ENCODE results near the gene CCM2L. TPM values are rescaled to one million over a fixed set of nuclear protein-coding genes. Genes with fewer than 3 reads are reported as not detected.
A peak's percentile ranks its signal among the peaks of the same experiment; 100 is the strongest.

The CCM2L gene
- polyA plus RNA-seq, 4 donors = 0.22 to 7.5 (median 1.5) TPM

- H3K4me3 ChIP-seq (ENCODE audit: low read depth in 1 of 3, low read length in 3 of 3) = peak overlapping the region in 1 of 3 donors; percentile 61
- 6 to 14% (median 12%) methylated on average over 15 to 28 of the region's 35 CpGs for WGBS, 3 donors
- H3K27me3 ChIP-seq (ENCODE audit: control insufficient read depth in 3 of 3, insufficient read depth in 3 of 3, low read length in 3 of 3) = peaks cover 0 to 41% (median 26%) of the 10 kb centered on the region in 3 donors
- DNase-seq (peak; percentile 62 to 76), FAIRE-seq (no peak)
- no peaks in the 10 kb centered on the region for H3K36me3 ChIP-seq (ENCODE audit: control insufficient read depth in 3 of 3, insufficient read depth in 2 of 3, low read depth in 1 of 3, low read length in 3 of 3)
- H3K9me3 ChIP-seq (ENCODE audit: control insufficient read depth in 2 of 2, insufficient read depth in 1 of 2, low read depth in 1 of 2, low read length in 1 of 2) = no peaks in the 10 kb centered on the region
- no peak overlapping the region for H3K27ac ChIP-seq (ENCODE audit: low read depth in 1 of 3, low read length in 2 of 3)
- peaks cover 0 to 5% (median 4%) of the 10 kb centered on the region in 3 donors for H3K4me1 ChIP-seq (ENCODE audit: control insufficient read depth in 3 of 3, insufficient read depth in 2 of 3, low read depth in 1 of 3, low read length in 2 of 3)
These were observed 7.5 kb downstream of the CCM2L start for GRCh38 chr20:32017711-32018251.

DNA sequence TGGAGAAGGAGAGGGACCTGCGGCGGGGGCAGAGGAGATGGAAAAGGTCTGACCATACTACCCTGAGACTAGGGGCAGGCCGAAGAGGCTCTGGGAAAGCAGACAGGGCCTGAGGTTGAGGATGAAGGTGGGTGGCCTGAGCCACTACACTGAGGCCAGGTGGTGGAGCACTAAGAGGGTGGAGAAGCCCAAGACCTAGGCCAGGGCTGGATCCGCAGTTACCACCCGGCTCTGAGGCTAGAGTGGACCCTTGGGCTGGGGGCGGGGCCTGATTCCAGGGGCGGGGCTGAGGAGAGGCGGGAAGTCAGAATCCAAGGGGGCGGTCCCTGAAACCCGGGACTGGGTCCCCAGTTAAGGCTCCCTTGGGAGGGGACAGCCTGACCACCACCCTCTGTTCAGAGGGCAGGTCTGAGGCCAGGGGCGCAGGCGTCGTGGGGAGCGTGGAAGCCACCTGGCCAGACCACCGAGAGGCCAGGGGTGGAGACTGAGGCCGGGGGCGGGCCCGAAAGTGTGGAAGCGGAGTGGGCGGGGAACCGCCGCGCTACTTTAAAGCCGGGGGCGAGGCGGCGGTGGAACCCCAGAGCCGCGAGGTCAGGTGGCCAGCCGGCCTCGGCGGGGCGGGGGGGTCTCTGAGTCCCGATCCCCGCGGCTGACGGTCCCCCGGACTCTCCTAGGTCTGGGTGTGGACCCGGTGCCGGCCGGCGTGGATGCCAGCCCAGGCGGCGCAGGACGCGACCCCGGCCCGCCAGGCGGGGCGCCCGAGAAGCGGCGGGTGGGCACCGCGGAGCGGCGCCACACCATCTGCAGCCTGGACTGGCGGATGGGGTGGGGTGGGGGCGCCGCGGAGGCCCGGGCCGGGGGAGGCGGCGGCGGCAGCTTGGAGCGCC is 8.3 kb downstream of the CCM2L start:
- Histone ChIP-seq H3K4me3 (ENCODE audit: low read depth in 1 of 3, low read length in 3 of 3) (peak overlapping the region; percentile 50 to 61 (median 51)), H3K27ac (ENCODE audit: low read depth in 1 of 3, low read length in 2 of 3) (peak overlapping the region in 1 of 3 donors; percentile 9), H3K4me1 (ENCODE audit: control insufficient read depth in 3 of 3, insufficient read depth in 2 of 3, low read depth in 1 of 3, low read length in 2 of 3) (peaks cover 0 to 5% (median 4%) of the 10 kb centered on the region in 3 donors), H3K27me3 (ENCODE audit: control insufficient read depth in 3 of 3, insufficient read depth in 3 of 3, low read length in 3 of 3) (peaks cover 0 to 42% (median 29%) of the 10 kb centered on the region in 3 donors), H3K36me3 (ENCODE audit: control insufficient read depth in 3 of 3, insufficient read depth in 2 of 3, low read depth in 1 of 3, low read length in 3 of 3) (no peaks in the 10 kb centered on the region), H3K9me3 (ENCODE audit: control insufficient read depth in 2 of 2, insufficient read depth in 1 of 2, low read depth in 1 of 2, low read length in 1 of 2) (no peaks in the 10 kb centered on the region)
- 0 to 2% (median 1%) methylated on average over 35 to 67 of the region's 67 CpGs for WGBS, 3 donors
- DNase-seq = peak; percentile 55 to 83
- FAIRE-seq = no peak

GRCh38 chr20:32019156-32019510 is 8.9 kb downstream of the CCM2L start:
- Histone ChIP-seq H3K4me1 (ENCODE audit: control insufficient read depth in 3 of 3, insufficient read depth in 2 of 3, low read depth in 1 of 3, low read length in 2 of 3) (peaks cover 0 to 5% (median 4%) of the 10 kb centered on the region in 3 donors), H3K27me3 (ENCODE audit: control insufficient read depth in 3 of 3, insufficient read depth in 3 of 3, low read length in 3 of 3) (peaks cover 0 to 42% (median 29%) of the 10 kb centered on the region in 3 donors)
- peak in 1 of 2 donors; percentile 42 for DNase-seq

DNA sequence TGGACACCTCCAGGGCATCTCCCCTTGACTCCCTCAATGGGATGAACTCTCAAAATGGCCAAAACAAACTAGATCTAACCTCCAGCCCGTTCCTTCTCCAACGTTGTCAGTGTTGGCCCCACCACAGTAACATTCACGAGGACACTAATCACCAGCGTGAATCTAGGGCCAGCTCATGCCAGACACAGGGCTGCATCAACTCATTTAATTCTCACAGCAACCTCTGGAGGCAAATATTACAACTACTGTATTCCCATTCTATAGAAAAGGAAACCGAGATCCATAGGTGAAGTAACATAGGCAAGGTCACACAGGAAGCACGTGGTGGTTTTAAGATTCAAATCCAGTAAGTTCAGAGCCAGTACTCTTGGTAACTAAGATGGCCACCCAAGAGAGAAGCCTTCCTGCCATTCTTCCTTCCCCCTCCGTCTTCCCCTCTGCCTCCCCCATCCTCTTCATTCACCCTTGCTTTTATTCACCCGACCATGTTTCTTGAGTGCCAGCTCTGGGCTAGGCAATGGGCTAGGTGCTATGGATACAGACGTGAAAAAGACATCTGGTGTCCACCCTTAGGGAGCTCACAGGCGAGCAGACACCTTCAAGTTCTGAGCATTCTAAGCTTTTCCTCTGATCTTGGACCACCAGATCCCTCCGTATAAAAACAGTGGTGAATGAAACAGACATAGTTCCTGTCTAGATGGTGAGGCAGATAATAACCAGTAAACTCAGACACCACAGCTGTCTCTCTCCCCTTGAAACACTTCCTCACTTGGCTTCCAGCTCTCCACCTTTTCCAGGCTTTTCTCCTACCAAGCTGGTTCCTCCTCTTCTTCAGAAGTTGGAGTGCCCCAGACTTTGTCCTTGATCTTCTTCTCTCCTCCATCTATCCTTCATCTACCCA is 9.6 kb downstream of the CCM2L start:
- H3K27ac ChIP-seq (ENCODE audit: low read depth in 1 of 3, low read length in 2 of 3) = no peak overlapping the region
- H3K9me3 ChIP-seq (ENCODE audit: control insufficient read depth in 2 of 2, insufficient read depth in 1 of 2, low read depth in 1 of 2, low read length in 1 of 2) = no peaks in the 10 kb centered on the region
- H3K27me3 ChIP-seq (ENCODE audit: control insufficient read depth in 3 of 3, insufficient read depth in 3 of 3, low read length in 3 of 3) = peaks cover 0 to 40% (median 29%) of the 10 kb centered on the region in 3 donors
- no peak overlapping the region for H3K4me3 ChIP-seq (ENCODE audit: low read depth in 1 of 3, low read length in 3 of 3)
- no peak for FAIRE-seq
- H3K4me1 ChIP-seq (ENCODE audit: control insufficient read depth in 3 of 3, insufficient read depth in 2 of 3, low read depth in 1 of 3, low read length in 2 of 3) = peaks cover 0 to 5% (median 4%) of the 10 kb centered on the region in 3 donors
- no peaks in the 10 kb centered on the region for H3K36me3 ChIP-seq (ENCODE audit: control insufficient read depth in 3 of 3, insufficient read depth in 2 of 3, low read depth in 1 of 3, low read length in 3 of 3)
- WGBS, 3 donors = 26 to 36% (median 28%) methylated on average over 11 of the region's 11 CpGs
- DNase-seq = no peak

More at GRCh38 chr20:32019156-32019510, 8.9 kb downstream of the CCM2L start:
- no peak for FAIRE-seq
- Histone ChIP-seq H3K27ac (ENCODE audit: low read depth in 1 of 3, low read length in 2 of 3) (no peak overlapping the region), H3K36me3 (ENCODE audit: control insufficient read depth in 3 of 3, insufficient read depth in 2 of 3, low read depth in 1 of 3, low read length in 3 of 3) (no peaks in the 10 kb centered on the region), H3K9me3 (ENCODE audit: control insufficient read depth in 2 of 2, insufficient read depth in 1 of 2, low read depth in 1 of 2, low read length in 1 of 2) (no peaks in the 10 kb centered on the region), H3K4me3 (ENCODE audit: low read depth in 1 of 3, low read length in 3 of 3) (peak overlapping the region in 2 of 3 donors; percentile 50 to 61)
- WGBS, 3 donors = 1 to 3% (median 2%) methylated on average over 8 to 42 of the region's 42 CpGs

- DNase-seq (no peak), FAIRE-seq (no peak)
- peaks cover 0 to 5% (median 4%) of the 10 kb centered on the region in 3 donors for H3K4me1 ChIP-seq (ENCODE audit: control insufficient read depth in 3 of 3, insufficient read depth in 2 of 3, low read depth in 1 of 3, low read length in 2 of 3)
- no peak overlapping the region for H3K27ac ChIP-seq (ENCODE audit: low read depth in 1 of 3, low read length in 2 of 3)
- WGBS, 3 donors = 76 to 86% (median 83%) methylated on average over 4 of the region's 4 CpGs
- H3K36me3 ChIP-seq (ENCODE audit: control insufficient read depth in 3 of 3, insufficient read depth in 2 of 3, low read depth in 1 of 3, low read length in 3 of 3) = no peaks in the 10 kb centered on the region
- H3K4me3 ChIP-seq (ENCODE audit: low read depth in 1 of 3, low read length in 3 of 3) = no peak overlapping the region
- H3K9me3 ChIP-seq (ENCODE audit: control insufficient read depth in 2 of 2, insufficient read depth in 1 of 2, low read depth in 1 of 2, low read length in 1 of 2) = no peaks in the 10 kb centered on the region
- H3K27me3 ChIP-seq (ENCODE audit: control insufficient read depth in 3 of 3, insufficient read depth in 3 of 3, low read length in 3 of 3) = peaks cover 0 to 34% (median 24%) of the 10 kb centered on the region in 3 donors
These were observed 10.9 kb downstream of the CCM2L start for GRCh38 chr20:32021091-32021490.

DNA sequence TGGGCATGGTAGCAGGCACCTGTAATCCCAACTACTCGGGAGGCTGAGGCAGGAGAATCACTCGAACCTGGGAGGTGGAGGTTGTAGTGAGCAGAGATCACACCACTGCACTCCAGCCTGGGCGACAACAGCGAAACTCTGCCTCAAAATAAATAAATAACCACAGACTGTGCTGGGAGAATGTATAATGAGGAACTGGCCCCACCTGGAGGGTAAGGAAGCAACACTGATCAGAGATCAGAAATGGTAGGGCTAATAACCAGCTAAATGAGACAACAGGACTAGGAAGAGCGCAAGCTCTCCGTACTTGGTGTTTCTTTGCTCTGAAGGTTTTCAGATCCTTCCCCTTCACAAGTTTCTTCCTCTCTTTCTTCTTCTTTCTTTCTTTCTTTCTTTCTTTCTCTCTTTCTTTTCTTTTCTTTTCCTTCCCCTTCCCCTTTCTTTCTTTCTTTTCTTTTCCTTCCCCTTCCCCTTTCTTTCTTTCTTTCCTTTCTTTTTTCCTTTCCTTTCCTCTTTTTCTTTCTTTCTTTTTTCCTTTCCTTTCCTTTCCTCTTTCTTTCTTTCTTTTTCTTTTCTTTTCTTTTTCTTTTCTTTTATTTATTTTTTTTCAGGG is 14.6 kb downstream of the CCM2L start:
- 70 to 77% (median 74%) methylated on average over 6 of the region's 6 CpGs for WGBS, 3 donors
- no peak for FAIRE-seq

GRCh38 chr20:32027643-32028042 is 17.4 kb downstream of the CCM2L start:
- 86 to 92% (median 87%) methylated on average over 3 of the region's 3 CpGs for WGBS, 3 donors
- Histone ChIP-seq H3K4me3 (ENCODE audit: low read depth in 1 of 3, low read length in 3 of 3) (no peak overlapping the region), H3K27me3 (ENCODE audit: control insufficient read depth in 3 of 3, insufficient read depth in 3 of 3, low read length in 3 of 3) (peaks cover 3 to 14% (median 4%) of the 10 kb centered on the region in 3 donors), H3K36me3 (ENCODE audit: control insufficient read depth in 3 of 3, insufficient read depth in 2 of 3, low read depth in 1 of 3, low read length in 3 of 3) (no peaks in the 10 kb centered on the region), H3K27ac (ENCODE audit: low read depth in 1 of 3, low read length in 2 of 3) (no peak overlapping the region), H3K9me3 (ENCODE audit: control insufficient read depth in 2 of 2, insufficient read depth in 1 of 2, low read depth in 1 of 2, low read length in 1 of 2) (no peaks in the 10 kb centered on the region), H3K4me1 (ENCODE audit: control insufficient read depth in 3 of 3, insufficient read depth in 2 of 3, low read depth in 1 of 3, low read length in 2 of 3) (peaks cover 0 to 5% (median 0%) of the 10 kb centered on the region in 3 donors)
- no peak for DNase-seq
- FAIRE-seq = no peak

More for the DNA sequence above, 14.6 kb downstream of the CCM2L start:
- H3K36me3 ChIP-seq (ENCODE audit: control insufficient read depth in 3 of 3, insufficient read depth in 2 of 3, low read depth in 1 of 3, low read length in 3 of 3) = no peaks in the 10 kb centered on the region
- H3K27me3 ChIP-seq (ENCODE audit: control insufficient read depth in 3 of 3, insufficient read depth in 3 of 3, low read length in 3 of 3) = peaks cover 0 to 22% (median 16%) of the 10 kb centered on the region in 3 donors
- no peaks in the 10 kb centered on the region for H3K9me3 ChIP-seq (ENCODE audit: control insufficient read depth in 2 of 2, insufficient read depth in 1 of 2, low read depth in 1 of 2, low read length in 1 of 2)
- H3K4me1 ChIP-seq (ENCODE audit: control insufficient read depth in 3 of 3, insufficient read depth in 2 of 3, low read depth in 1 of 3, low read length in 2 of 3) = no peaks in the 10 kb centered on the region
- no peak overlapping the region for H3K4me3 ChIP-seq (ENCODE audit: low read depth in 1 of 3, low read length in 3 of 3)
- H3K27ac ChIP-seq (ENCODE audit: low read depth in 1 of 3, low read length in 2 of 3) = no peak overlapping the region
- no peak for DNase-seq

Measured in small intestine (tissue), 7 donors.